PC-3 (cell line): ENCODE data around the gene DUSP5. TPM values are rescaled to one million over a fixed set of nuclear protein-coding genes. Genes with fewer than 3 reads are reported as not detected.

Source experiments
- ATAC-seq: fragments of 200-7000 bp; cut with Tn5 transposase; 2 replicates; pipeline ENCODE4 v1.9.1; 2020; ENCODE audit warnings: mild to moderate bottlenecking, moderate library complexity
- Bru-seq: library from RNA; stranded (reverse); fragments of 400-500 nt; gene quantifications from one replicate; lab custom pipeline; 2021; lab: Mats Ljungman, UMichigan
- BruChase-seq, 2 experiments: library from RNA; stranded (reverse); fragments of 400-500 nt; gene quantifications; one replicate each; lab custom pipeline; 2021; lab: Mats Ljungman, UMichigan
- BruUV-seq: library from RNA; stranded (reverse); fragments of 400-500 nt; replicated peaks from 2 replicates; lab custom pipeline; 2021; lab: Mats Ljungman, UMichigan
- CTCF ChIA-PET: fragments of 300-600 bp; sonication (Branson Sonifier 250); formaldehyde crosslinking; loops from one replicate; lab custom pipeline; 2022; ENCODE audit warnings: antibody characterized with exemption; lab: Charles Lee
- POLR2A ChIA-PET: fragments of 300-600 bp; sonication (Branson Sonifier 250); formaldehyde crosslinking; loops from one replicate; lab custom pipeline; 2022; ENCODE audit warnings: antibody characterized with exemption; ENCODE audit not compliant: unreplicated experiment; lab: Charles Lee
- DNase-seq: peaks from one replicate; pipeline ENCODE4 v3.0.0-alpha.2; 2015
- H2AFZ ChIP-seq: fragments of 300-600 bp; sonication (generic); 2 replicates; pipeline ENCODE4 v1.6.0; 2016; ENCODE audit warnings: antibody characterized with exemption, low read length
- H3F3A ChIP-seq: fragments of 300-600 bp; sonication (generic); one replicate; pipeline ENCODE4 v1.6.0; 2017; ENCODE audit warnings: antibody characterized with exemption, low read length, control low read depth, mild to moderate bottlenecking; ENCODE audit not compliant: unreplicated experiment
- H3K27ac ChIP-seq: fragments of 300-600 bp; sonication (generic); 2 replicates; pipeline ENCODE4 v1.5.1; 2016; ENCODE audit warnings: mild to moderate bottlenecking, low read length
- H3K27me3 ChIP-seq: fragments of 300-600 bp; sonication (generic); 2 replicates; pipeline ENCODE4 v1.6.1; 2016; ENCODE audit warnings: low read length, mixed read lengths
- H3K36me3 ChIP-seq: fragments of 300-600 bp; sonication (generic); 2 replicates; pipeline ENCODE4 v1.6.1; 2016; ENCODE audit warnings: low read depth, mixed run types, low read length, mixed read lengths
- H3K4me1 ChIP-seq: fragments of 300-600 bp; sonication (generic); 2 replicates; pipeline ENCODE4 v1.5.1; 2016; ENCODE audit warnings: low read length; ENCODE audit not compliant: insufficient read depth
- H3K4me2 ChIP-seq: fragments of 300-600 bp; sonication (generic); 2 replicates; pipeline ENCODE4 v1.6.0; 2016; ENCODE audit warnings: low read length
- H3K4me3 ChIP-seq: fragments of 300-600 bp; sonication (generic); 2 replicates; pipeline ENCODE4 v1.5.1; 2016; ENCODE audit warnings: mild to moderate bottlenecking, low read length, mixed read lengths
- H3K79me2 ChIP-seq: fragments of 300-600 bp; sonication (generic); 2 replicates; pipeline ENCODE4 v1.6.1; 2017; ENCODE audit warnings: low read length, mixed read lengths
- H3K9ac ChIP-seq: fragments of 300-600 bp; sonication (generic); 2 replicates; pipeline ENCODE4 v1.6.0; 2016; ENCODE audit warnings: mild to moderate bottlenecking, low read length
- H3K9me2 ChIP-seq: fragments of 300-600 bp; sonication (generic); replicated peaks from 2 replicates; pipeline ENCODE4 v1.6.1; 2016; ENCODE audit warnings: mixed run types, low read length, mixed read lengths
- H3K9me3 ChIP-seq: fragments of 300-600 bp; sonication (generic); 2 replicates; pipeline ENCODE4 v1.6.1; 2016; ENCODE audit warnings: low read length, mixed read lengths
- H4K20me1 ChIP-seq: fragments of 300-600 bp; sonication (generic); 2 replicates; pipeline ENCODE4 v1.6.1; 2016; ENCODE audit warnings: low read length, mixed read lengths
- CTCF ChIP-seq: fragments of 300-600 bp; sonication (generic); conservative IDR thresholded peaks from 2 replicates; pipeline ENCODE4 v1.5.1; 2017; ENCODE audit warnings: antibody characterized with exemption, low read depth, mild to moderate bottlenecking, low read length
- EZH2 ChIP-seq: fragments of 300-600 bp; sonication (generic); IDR thresholded peaks from one replicate; pipeline ENCODE4 v1.6.1; 2017; ENCODE audit warnings: antibody characterized with exemption, mild to moderate bottlenecking, low read length; ENCODE audit not compliant: unreplicated experiment
- EZH2phosphoT487 ChIP-seq: fragments of 300-600 bp; sonication (generic); IDR thresholded peaks from 2 replicates; pipeline ENCODE4 v1.6.1; 2018; ENCODE audit warnings: mild to moderate bottlenecking, antibody characterized with exemption, low read length, borderline replicate concordance
- intact Hi-C: fragments of 100-400 bp; cut with micrococcal nuclease; formaldehyde crosslinking; loops from 2 replicates; pipeline ENCODE4 v1.9.0; 2023
- long read RNA-seq: library from polyadenylated mRNA; unstranded; transcript quantifications from one replicate; pipeline ENCODE4 v2.0.0, GENCODE V29; 2021; ENCODE audit not compliant: unreplicated experiment
- total RNA-seq: library from RNA; depleted of rRNA; stranded (reverse); fragments of >200 nt; gene quantifications from 2 replicates; pipeline ENCODE4 v1.2.3, GENCODE V29; 2014; rRNA removed

The DUSP5 gene
- total RNA-seq (205 and 206 TPM in 2 replicates), Bru-seq, nascent RNA (percentile 100 among the genes with signal in this experiment), BruChase-seq, experiment 1, labeled RNA remaining after a 6-hour chase (percentile 98 among the genes with signal in this experiment), BruChase-seq, experiment 2, labeled RNA remaining after a 2-hour chase (percentile 100 among the genes with signal in this experiment)
- long read RNA-seq, transcript DUSP5-201 (4 exons, 2,557 nt) = major isoform, 693 of 770 reads
- long read RNA-seq, partial matches to known transcripts = 52 of 770 reads
- long read RNA-seq, other reads (novel, unspliced or antisense) = 25 of 770 reads

- no TSS peak for BruUV-seq
- Histone ChIP-seq H3K4me1 (peaks cover 38% of the 10 kb centered on the region), H3K9me3 (no peaks in the 10 kb centered on the region), H2AFZ (no peak within 1 kb of the TSS), H3F3A (no peaks in the 10 kb centered on the region), H3K27me3 (no peaks in the 10 kb centered on the region), H3K9ac (peak within 1 kb of the TSS; percentile 99), H3K4me2 (peak within 1 kb of the TSS; percentile 98), H3K27ac (peak within 1 kb of the TSS; percentile 80), H3K36me3 (peaks cover 41% of the 10 kb centered on the region), H3K4me3 (peak within 1 kb of the TSS; percentile 96), H4K20me1 (peaks cover 43% of the 10 kb centered on the region), H3K79me2 (peaks cover 68% of the 10 kb centered on the region), H3K9me2 (no peaks in the 10 kb centered on the region)
- DNase-seq = peak; percentile 95
- TF ChIP-seq EZH2phosphoT487 = no peak
- POLR2A ChIA-PET = interaction anchor here (0.6 to 1.2 kb wide), 3 partner anchors 81 to 193 kb away, joined by 4 to 6 read pairs (median 5); partner anchors contain the start of gene SMNDC1
- CTCF ChIA-PET = no interaction called here
- intact Hi-C loops = loop anchor here (2.0 kb wide), 1 partner anchor 87 kb away; no protein-coding TSS in a partner anchor
- ATAC-seq = peak; percentile 34
Measured at GRCh38 chr10:110497438-110498086, at the start of gene DUSP5. Gene DUSP5, plus strand, starts transcription at chr10:110497907. Its CDS starts 215 bp downstream, at chr10:110498122.

GRCh38 chr10:110448682-110449418 is 48.9 kb upstream of the DUSP5 start:
- no TSS peak for BruUV-seq
- TF ChIP-seq EZH2 (no peak), EZH2phosphoT487 (no peak), CTCF (no peak)
- no peaks in the 10 kb centered on the region for H3K9me2 ChIP-seq
- peaks cover 13% of the 10 kb centered on the region for H3K4me1 ChIP-seq
- no peaks in the 10 kb centered on the region for H4K20me1 ChIP-seq
- H3K36me3 ChIP-seq = no peaks in the 10 kb centered on the region
- H3K9me3 ChIP-seq = no peaks in the 10 kb centered on the region
- CTCF ChIA-PET = no interaction called here
- ATAC-seq = no peak
- H3K9ac ChIP-seq = no peak overlapping the region
- no peak for DNase-seq
- no peak overlapping the region for H3K27ac ChIP-seq
- H2AFZ ChIP-seq = no peak overlapping the region
- no peaks in the 10 kb centered on the region for H3F3A ChIP-seq
- POLR2A ChIA-PET = no interaction called here
- no peak overlapping the region for H3K4me3 ChIP-seq
- H3K4me2 ChIP-seq = no peak overlapping the region
- no peaks in the 10 kb centered on the region for H3K79me2 ChIP-seq
- no peaks in the 10 kb centered on the region for H3K27me3 ChIP-seq
- intact Hi-C loops = no loop called here

- no peak overlapping the region for H3K27ac ChIP-seq
- peaks cover 25% of the 10 kb centered on the region for H3K4me1 ChIP-seq
- no peaks in the 10 kb centered on the region for H4K20me1 ChIP-seq
- ATAC-seq (no peak), DNase-seq (no peak)
- no peak for TF ChIP-seq CTCF
- TF ChIP-seq EZH2phosphoT487 = no peak
- TF ChIP-seq EZH2 = no peak
- no peaks in the 10 kb centered on the region for H3F3A ChIP-seq
- no peak overlapping the region for H3K4me2 ChIP-seq
- no TSS peak for BruUV-seq
- H3K9me3 ChIP-seq = no peaks in the 10 kb centered on the region
- POLR2A ChIA-PET = no interaction called here
- intact Hi-C loops = no loop called here
- no peak overlapping the region for H2AFZ ChIP-seq
- CTCF ChIA-PET = no interaction called here
- no peak overlapping the region for H3K9ac ChIP-seq
- no peak overlapping the region for H3K4me3 ChIP-seq
- no peaks in the 10 kb centered on the region for H3K36me3 ChIP-seq
- no peaks in the 10 kb centered on the region for H3K79me2 ChIP-seq
- H3K9me2 ChIP-seq = no peaks in the 10 kb centered on the region
- no peaks in the 10 kb centered on the region for H3K27me3 ChIP-seq
Measured at GRCh38 chr10:110455446-110455845, 42.3 kb upstream of the DUSP5 start.
